Skin of body (tissue), 2 donors: ENCODE data around the gene PJVK. TPM values are rescaled to one million over a fixed set of nuclear protein-coding genes. Genes with fewer than 3 reads are reported as not detected.

Experiments
- DNase-seq: peaks from one replicate; lab custom pipeline; 2025; lab: John Stamatoyannopoulos, UW
- total RNA-seq: library from RNA; depleted of rRNA; stranded (reverse); fragments of >200 nt; gene quantifications from one replicate; pipeline ENCODE4 v1.2.3, GENCODE V29; 2014

The PJVK gene
- total RNA-seq, 1 donor from 2014 or later = 5.9 TPM

DNA sequence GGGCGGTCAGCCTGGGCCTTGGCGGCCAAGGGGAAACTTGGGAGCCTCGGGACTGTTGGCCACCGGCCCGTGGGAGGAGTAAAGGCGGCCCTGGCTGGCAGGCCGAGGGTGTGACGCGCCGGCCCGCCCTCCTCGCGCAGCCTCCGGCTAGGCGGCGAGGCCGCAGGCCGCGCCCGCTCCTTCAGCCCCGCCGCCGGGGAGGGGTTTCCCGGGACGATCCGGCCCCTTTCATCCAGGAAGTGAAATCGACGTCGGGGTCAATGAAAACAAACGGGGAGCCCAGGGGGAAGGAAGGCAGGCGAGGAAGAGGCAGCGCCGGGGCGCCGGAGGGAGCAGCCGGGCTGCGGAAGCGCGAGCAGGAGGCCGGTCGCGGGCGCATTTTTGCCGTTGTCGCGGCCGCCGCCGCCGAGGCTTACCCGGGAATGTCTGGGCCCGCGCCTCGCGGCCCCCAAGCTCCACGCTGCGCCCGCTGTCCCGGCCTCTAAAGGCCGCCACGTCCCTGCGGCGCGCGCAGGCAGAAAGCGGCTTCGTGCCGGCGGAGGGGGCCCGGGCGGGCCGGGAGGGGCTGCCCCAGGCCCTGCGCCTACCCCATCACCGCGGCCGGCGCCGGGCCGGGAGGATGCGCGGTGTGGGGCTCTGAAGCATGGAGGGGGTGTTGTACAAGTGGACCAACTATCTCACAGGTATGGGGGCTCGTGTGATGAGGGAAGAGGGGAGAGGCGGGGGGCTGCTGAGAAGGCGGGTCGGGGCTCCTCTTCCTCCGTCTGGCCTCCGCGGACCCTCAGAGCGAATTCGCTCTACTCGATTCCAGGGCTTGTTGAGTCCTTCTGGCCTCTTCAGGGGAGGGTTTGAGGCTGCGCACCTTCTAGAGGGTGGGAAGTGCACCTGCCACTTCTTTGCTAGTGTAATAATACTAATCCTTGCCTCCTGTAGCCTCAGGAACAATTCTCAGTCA is 29.3 kb downstream of the PJVK start, which contains the start of gene PLEKHA3:
Gene PLEKHA3 (plus strand): TSS at position 231 of the 955 bp plus-strand sequence. CDS start 413 bp downstream, at position 644.
- peak; percentile 88 for DNase-seq

DNA sequence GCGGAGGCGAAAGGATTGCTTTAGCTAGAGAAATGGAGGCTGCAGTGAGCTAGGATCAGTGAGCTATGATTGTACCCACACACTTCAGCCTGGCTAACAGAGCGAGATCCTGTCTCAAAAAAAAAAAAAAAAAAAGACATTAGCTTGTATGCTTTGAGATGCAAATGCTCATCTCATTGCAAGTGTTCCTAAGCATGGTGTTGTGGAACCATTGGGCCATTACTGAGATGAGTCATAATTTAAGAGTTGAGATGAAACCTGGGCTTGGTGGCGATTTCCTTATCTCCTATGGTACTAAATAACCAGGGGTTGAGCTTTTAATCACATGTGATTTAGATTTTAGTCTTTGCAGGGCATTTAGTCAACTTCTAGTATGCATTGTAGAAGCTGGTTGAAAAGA is 31.3 kb downstream of the PJVK start:
- no peak for DNase-seq

DNA sequence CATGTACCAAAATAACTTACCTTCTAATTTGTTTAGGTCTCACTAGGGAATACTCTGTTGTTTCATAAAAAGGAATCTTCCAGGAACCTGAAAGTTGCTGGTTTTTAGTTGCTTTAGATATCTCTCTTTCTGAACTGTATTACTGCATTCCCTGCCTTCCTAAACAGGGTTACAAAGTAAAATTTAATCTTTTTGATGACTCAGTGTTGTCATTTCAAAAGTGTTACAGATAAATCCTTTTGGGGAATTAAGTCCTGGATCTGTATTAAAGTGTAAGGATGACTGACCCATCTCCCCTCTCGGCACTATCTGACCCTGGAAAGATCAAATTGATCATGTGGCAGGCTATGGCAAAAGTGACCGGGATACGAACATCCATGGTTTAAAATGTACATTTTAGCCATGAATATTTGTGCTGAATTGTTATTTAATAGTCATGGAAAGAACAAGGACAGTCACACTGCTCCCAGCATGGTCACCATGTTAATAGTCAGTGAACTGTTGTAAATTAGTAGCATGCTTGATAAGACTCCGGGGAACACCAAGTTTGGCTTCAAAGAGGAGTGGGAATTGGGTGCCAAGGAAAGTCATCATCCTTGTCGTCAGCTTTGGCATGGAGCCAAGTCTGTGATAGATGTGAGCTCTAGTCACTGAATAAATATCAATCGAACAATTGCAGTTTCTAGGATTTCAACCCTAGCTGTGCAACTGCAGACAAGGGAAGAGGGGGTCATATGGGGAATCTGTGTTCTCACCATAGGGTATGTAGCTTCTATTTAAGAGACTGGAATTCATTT is 33.3 kb downstream of the PJVK start:
- no peak for DNase-seq

DNA sequence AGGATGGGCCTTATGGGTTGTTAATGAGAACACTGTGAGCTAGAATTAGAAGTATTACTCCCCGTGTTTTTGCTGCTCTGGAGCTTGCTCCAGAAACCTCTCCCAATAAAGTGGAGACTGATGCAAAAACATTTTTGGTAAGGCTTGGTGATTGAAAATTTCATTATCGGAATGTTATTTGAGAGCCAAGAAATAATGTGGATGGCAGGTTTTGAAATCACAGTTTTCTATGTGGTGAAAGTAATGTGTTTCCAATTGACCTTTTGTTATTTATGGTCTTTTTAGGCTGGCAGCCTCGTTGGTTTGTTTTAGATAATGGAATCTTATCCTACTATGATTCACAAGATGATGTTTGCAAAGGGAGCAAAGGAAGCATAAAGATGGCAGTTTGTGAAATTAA is 34.2 kb downstream of the PJVK start:
- no peak for DNase-seq

DNA sequence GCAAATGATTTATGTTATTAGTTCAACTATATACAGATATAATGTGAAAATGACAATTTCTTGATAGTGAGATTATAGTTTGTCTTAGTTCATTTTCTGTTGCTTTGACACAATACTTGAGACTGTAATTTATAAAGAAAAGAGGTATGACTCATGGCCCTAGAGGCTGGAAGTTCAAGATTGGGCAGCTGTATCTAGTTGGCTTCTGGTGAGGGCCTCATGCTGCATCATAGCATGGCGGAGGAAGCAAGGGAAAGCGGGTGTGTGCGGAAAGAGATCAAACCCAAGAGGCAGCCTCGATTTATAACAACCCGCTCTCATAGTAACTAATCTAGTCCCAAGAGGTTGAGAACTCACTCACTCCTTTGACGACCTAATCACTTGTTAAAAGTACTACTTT is 40.4 kb downstream of the PJVK start:
- no peak for DNase-seq

DNA sequence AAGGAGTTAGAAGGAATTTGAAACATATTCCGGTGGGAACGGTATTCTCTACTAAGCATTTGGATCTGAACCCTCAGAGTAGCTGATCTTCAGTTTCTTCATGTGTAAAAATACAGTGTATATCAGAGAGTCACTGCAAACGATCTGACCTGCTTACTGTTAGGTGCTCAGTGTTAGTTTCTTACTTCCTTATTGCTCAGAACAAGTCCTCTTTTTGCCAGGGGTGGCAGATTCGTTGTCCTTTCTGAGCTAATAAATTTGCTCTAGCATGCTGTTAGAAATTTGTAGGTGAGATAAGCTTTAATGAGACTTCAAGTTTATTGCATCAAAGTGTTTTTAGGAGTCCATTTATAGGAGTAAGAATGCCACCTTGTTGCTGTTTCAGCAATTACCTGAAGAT is 44.9 kb downstream of the PJVK start:
- no peak for DNase-seq

DNA sequence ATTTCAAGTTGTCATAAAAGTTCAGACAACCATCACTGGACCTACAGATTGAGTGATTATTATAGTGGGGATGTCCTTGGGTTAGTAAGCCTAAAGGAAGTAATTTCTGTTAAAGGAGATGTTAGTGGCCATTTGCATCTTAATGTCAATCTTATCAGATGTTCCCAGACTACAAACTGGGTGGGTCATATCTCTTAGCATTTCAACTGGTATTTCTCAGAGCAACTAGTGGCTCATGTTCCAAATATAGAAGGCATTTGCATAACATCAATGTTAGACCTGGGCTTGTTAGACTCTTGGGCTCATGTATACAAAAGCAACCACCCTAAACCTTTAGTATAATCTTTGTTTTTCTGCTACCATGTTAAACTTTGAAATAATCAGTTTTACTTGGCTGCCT is 47.0 kb downstream of the PJVK start:
- no peak for DNase-seq

DNA sequence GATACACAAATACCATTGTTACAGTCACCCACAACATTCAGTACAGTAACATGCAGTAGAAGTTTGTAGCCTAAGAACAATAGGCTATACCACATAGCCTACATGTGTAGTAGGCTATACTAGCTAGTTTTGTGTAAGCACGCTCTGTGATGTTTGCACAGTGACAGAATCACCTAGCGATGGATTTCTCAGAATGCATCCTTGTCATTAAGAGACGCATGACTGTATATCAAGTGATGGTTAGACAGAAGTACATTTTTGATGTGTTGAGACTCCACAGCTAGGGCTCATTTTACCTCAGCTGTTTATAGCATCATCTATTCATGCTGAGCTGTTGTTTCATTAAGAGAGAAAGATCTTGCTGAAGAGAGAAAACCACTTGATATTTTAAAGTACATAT is 48.5 kb downstream of the PJVK start:
- no peak for DNase-seq

DNA sequence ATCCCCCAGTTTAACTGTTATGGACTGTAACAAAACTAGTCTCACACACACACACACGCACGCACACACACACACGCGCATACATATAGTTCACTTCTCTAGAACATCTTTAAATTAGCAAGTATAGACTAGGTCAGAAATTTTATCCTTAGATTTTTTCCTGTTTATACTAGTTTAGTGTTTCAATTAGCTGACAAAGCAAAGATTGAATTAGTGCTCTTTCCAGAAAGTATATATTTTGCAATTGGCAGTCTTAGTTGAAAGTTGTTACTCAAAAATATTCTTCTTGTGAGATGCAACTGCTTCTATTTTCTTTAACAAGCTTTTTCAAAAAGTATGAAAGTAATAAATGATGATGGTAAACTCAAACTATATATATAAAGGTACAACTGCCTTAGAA is 51.6 kb downstream of the PJVK start:
- no peak for DNase-seq

DNA sequence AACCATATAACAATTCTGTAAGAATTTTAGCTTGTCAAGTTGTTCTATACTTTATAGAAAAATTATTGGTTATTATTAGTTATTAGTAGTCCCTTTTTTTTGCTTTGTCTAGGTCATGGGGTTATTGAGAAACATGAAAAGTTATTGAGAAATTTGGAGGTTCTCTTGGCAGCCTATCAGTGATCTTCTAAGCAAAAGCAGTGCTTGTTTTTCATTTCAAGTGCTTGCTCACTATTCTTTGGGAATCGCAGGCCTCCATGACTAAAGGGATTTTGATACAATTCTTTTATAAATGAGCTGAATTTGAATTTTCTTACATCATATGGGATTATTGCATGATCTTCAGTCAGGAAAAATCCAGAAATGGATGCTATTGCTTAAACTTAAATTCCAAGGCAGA is 54.9 kb downstream of the PJVK start:
- DNase-seq = no peak

DNA sequence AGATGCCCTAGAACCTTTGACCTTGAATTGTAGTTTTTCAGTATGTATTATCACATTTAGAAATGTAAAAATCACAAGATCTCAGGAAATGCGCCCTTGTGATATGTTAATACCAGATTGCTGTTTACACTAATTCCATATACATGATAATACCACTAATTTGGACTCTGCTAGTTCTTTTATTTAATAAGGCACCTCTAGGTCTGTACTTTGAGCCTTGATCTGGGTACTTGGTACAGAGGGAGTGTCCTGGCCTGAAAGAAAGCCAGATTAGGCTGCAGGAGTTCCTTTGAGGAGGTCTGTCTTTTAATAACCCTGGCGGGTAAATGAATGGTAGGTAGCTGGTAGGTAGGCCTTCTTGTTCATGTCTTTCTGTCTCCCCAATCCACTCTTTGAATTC is 55.3 kb downstream of the PJVK start:
- no peak for DNase-seq

DNA sequence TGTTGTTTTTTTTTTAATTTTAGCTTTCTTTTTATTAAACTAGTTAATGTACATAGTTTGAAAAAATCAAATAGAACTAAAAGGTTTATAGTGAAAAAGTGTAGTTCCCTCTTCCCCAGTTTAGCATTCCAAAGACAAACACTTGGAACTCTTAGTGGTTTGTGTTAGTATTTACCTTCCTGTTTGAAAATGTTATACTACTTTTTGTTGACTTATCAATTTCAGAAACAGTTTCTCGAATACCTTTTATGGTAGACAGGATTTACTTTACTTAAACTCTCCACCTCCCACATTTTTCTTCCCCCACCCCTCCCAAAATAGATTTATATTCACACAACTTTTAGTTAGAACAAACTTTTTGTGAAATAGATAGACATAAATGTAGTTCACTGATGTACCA is 55.8 kb downstream of the PJVK start:
- no peak for DNase-seq

DNA sequence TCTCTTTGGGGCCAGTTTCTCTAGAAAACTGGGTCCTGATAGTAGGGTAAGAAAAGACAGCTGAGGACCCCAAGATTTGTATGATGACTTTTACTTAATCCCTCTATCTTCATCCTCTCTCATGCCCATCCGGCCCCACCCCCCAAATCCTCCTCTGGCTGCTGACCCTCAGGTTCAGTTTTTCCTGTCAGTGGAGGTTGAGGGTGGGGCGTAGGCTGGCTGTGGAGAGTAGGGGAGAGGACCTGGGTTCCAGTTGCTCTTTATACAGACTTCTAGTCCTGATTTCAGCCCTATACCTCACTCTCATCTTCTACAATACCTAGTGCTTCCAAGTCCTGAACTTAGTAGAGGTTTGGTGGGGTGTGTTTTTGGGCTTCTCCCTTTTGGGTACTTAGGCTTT is 57.5 kb downstream of the PJVK start:
- DNase-seq = no peak

DNA sequence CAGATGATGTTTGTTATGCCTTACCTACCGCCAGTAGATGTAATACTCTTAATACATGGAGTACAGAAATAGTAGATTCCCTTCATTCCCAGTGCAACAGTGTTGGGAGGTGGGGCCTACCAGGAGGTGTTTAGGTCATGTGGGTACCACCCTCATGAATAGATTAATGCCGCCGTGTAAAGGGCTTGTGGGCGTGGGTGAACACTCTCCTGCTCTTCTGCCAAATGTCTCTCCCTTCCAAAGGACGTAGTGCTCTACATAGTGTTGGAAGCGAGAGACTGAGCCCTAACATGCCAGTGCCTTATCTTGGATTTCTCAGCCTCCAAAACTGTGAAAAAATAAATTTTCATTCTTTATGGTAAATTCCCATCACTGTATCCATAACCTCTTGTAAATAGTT is 59.2 kb downstream of the PJVK start:
- DNase-seq = no peak

Other genes starting within 250 kb of the PJVK start
- 49.9 TPM for gene PRKRA, start 203 bp upstream of the PJVK start, total RNA-seq
- 55.9 TPM for gene FKBP7, start 27.2 kb downstream of the PJVK start, total RNA-seq
- gene PLEKHA3, start 29.1 kb downstream of the PJVK start, total RNA-seq = 5.7 TPM